ENCODE results near the gene ZNF827. TPM values are rescaled to one million over a fixed set of nuclear protein-coding genes. Genes with fewer than 3 reads are reported as not detected.

Gene ZNF827
- total and polyA plus RNA-seq, 2 experiments from 2014 or later, result 20.3 to 33.1 TPM

GRCh38 chr4:145786261-145786660, 152.4 kb downstream of the ZNF827 start (continued):
- TF ChIP-seq REST (IDR thresholded peaks at IDR 0.05; ENCODE audit: unreplicated experiment), result no peak
- TF ChIP-seq ZNF331 (CRISPR knock-in tag; IDR thresholded peaks at IDR 0.05; ENCODE audit: low read depth), result no peak

GRCh38 chr4:145785391-145786008, 153.1 kb downstream of the ZNF827 start:
- Histone ChIP-seq H3K36me3 (ENCODE audit: insufficient read depth) (peaks cover under 1% of the 10 kb centered on the region; the same call in 1 of the 2 replicates), H3F3A (replicated peaks; ENCODE audit: low read depth) (peaks cover under 1% of the 10 kb centered on the region; the same call in 1 of the 2 replicates), H3K4me3 (no peak overlapping the region), H3K9me2 (ENCODE audit: insufficient read depth) (0 out of 2 replicates have a peak, but pooled peaks cover 4% of the 10 kb centered on the region), H3K27me3 (ENCODE audit: insufficient read depth) (no peaks in the 10 kb centered on the region), H3K4me2 (no peak overlapping the region), H3K79me2 (replicated peaks; ENCODE audit: insufficient read depth) (no peaks in the 10 kb centered on the region), H3K4me1 (ENCODE audit: insufficient read depth) (no peaks in the 10 kb centered on the region; the same call in 1 of the 2 replicates), H2AFZ (no peak overlapping the region), H3K27ac (ENCODE audit: low read depth) (no peak overlapping the region), H4K20me1 (replicated peaks; ENCODE audit: insufficient read depth) (no peaks in the 10 kb centered on the region)
- ATAC-seq (no peak), DNase-seq (ENCODE audit: low spot score) (no peak)
- no peaks in the 10 kb centered on the region for H3K27me3 Mint-ChIP-seq (ENCODE audit: insufficient read depth, low read depth, poor library complexity)
- peaks cover 34% of the 10 kb centered on the region for H3K36me3 Mint-ChIP-seq (ENCODE audit: low read depth)
- H3K4me3 Mint-ChIP-seq, result no peak overlapping the region
- peaks cover 3% of the 10 kb centered on the region; the same call in 2 of the 3 replicates for H3K9me3 Mint-ChIP-seq
- H3K27ac Mint-ChIP-seq, result no peak overlapping the region
- H3K4me1 Mint-ChIP-seq, result peaks cover 15% of the 10 kb centered on the region
- TF ChIP-seq STAT1 (IDR thresholded peaks at IDR 0.05; ENCODE audit: unreplicated experiment) (no peak), EZH2 (IDR thresholded peaks at IDR 0.05; ENCODE audit: low read depth, unreplicated experiment) (no peak), ZNF114 (CRISPR knock-in tag; IDR thresholded peaks at IDR 0.05) (no peak), REST (IDR thresholded peaks at IDR 0.05; ENCODE audit: unreplicated experiment) (no peak), POLR2AphosphoS5 (IDR thresholded peaks at IDR 0.05; ENCODE audit: low read depth) (no peak), CREB1 (CRISPR knock-in tag; IDR thresholded peaks at IDR 0.05; ENCODE audit: low read depth) (no peak), ZNF331 (CRISPR knock-in tag; IDR thresholded peaks at IDR 0.05; ENCODE audit: low read depth) (no peak), ZNF462 (CRISPR knock-in tag; IDR thresholded peaks at IDR 0.05) (no peak)

All from GM23338 (cell line).